ENCODE data around the gene PLK3.
"Not testable (repeated sequence)": the region's sequence is repeated elsewhere in the genome, so short reads cannot be mapped to it uniquely, and the experiment has no call there.

PLK3 gene

DNA sequence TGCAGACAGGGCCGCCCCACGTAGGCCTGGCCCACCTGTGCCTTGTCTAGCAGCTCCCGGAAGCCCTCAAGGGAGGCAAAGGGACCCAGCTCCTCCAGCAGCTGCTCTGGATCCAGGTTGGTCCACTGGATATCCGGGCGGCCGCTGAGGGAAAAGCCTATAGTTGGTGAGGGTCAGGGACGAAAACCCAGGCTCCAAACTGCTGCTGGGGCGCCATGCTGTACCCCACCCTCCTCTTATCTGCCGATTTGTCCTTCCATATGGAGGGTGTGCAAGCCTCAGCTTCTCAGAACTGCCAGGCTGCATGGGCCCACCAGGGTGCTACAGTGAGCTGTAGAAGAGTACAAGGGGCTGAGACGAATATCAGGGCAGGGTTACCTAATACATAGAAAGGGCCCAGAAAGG, 30.7 kb downstream of the PLK3 start:
- TF ChIP-seq, protein P1, sequence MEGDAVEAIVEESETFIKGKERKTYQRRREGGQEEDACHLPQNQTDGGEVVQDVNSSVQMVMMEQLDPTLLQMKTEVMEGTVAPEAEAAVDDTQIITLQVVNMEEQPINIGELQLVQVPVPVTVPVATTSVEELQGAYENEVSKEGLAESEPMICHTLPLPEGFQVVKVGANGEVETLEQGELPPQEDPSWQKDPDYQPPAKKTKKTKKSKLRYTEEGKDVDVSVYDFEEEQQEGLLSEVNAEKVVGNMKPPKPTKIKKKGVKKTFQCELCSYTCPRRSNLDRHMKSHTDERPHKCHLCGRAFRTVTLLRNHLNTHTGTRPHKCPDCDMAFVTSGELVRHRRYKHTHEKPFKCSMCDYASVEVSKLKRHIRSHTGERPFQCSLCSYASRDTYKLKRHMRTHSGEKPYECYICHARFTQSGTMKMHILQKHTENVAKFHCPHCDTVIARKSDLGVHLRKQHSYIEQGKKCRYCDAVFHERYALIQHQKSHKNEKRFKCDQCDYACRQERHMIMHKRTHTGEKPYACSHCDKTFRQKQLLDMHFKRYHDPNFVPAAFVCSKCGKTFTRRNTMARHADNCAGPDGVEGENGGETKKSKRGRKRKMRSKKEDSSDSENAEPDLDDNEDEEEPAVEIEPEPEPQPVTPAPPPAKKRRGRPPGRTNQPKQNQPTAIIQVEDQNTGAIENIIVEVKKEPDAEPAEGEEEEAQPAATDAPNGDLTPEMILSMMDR (IDR thresholded peaks at IDR 0.05; ENCODE audit: insufficient read depth, low read length, poor library complexity, severe bottlenecking): peak; percentile 5
- Histone ChIP-seq H3K36me3 (ENCODE audit: control insufficient read depth, insufficient read depth, low read length) (no peaks in the 10 kb centered on the region), H3K27me3 (replicated peaks; ENCODE audit: control insufficient read depth, insufficient read depth, low read length) (no peaks in the 10 kb centered on the region), H3K4me3 (replicated peaks; ENCODE audit: low read depth, low read length) (no peak overlapping the region)
- DNase-seq (ENCODE audit: extremely low read depth, insufficient read length): no peak

DNA sequence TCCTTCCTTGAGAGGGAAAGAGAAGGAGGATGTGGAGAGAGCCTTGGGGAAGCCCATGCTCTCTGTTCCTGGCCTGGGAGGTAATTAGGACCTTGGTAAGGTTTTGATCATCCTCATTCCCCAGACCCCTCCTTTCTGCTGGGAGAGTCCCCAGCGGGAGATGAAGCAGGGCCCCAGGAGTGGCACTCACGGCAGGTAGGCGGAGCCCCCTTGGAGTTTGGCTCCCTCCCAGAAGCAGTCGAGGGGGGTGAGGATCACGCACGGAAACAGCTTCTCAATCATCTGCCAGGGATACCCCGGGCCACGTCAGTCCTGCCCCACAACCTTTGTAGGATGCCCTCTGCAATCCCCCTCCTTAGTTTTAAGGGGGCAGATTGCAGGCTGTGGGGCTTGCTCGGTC, 31.3 kb downstream of the PLK3 start:
- no peak overlapping the region for H3K4me3 ChIP-seq (replicated peaks; ENCODE audit: low read depth, low read length)
- DNase-seq (ENCODE audit: extremely low read depth, insufficient read length): no peak
- TF ChIP-seq, protein P1 (IDR thresholded peaks at IDR 0.05; ENCODE audit: insufficient read depth, low read length, poor library complexity, severe bottlenecking): no peak
- no peaks in the 10 kb centered on the region for H3K27me3 ChIP-seq (replicated peaks; ENCODE audit: control insufficient read depth, insufficient read depth, low read length)
- no peaks in the 10 kb centered on the region for H3K36me3 ChIP-seq (ENCODE audit: control insufficient read depth, insufficient read depth, low read length)

DNA sequence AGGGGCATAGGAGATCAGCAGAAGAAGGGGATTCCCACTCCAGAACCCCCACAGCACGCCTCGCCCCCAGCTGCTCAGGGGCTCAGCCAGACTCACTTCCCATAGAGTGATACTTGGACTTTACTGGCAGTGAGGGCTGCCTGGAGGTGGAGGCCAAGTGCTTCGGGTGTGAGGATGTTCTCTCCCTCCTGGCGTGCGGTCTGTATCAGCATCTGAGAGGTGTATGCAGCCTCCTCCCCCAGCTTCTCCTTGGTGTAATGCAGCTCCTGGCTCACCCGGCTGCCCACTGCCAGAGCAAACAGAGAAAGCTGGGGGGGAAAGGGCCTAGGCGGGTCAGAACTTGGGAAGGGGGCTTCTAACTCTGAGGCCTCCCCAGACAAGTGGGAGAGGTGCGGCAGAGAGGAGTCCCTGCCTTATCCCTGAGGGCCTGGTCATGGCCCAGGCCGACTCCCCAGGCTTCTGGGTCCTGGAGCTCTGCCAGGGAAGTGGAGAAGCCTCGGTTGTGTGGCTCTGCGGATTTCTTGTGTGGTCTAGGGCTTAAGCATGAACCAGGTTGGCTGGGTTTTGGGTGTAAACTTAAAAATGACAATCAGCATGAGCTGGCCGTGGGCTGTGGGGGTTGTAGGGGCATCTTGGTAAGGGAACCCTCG, 32.0 kb downstream of the PLK3 start:
- no peak overlapping the region for H3K4me3 ChIP-seq (replicated peaks; ENCODE audit: low read depth, low read length)
- H3K27me3 ChIP-seq (replicated peaks; ENCODE audit: control insufficient read depth, insufficient read depth, low read length): no peaks in the 10 kb centered on the region
- DNase-seq (ENCODE audit: extremely low read depth, insufficient read length): no peak
- no peaks in the 10 kb centered on the region for H3K36me3 ChIP-seq (ENCODE audit: control insufficient read depth, insufficient read depth, low read length)
- TF ChIP-seq, protein P1 (IDR thresholded peaks at IDR 0.05; ENCODE audit: insufficient read depth, low read length, poor library complexity, severe bottlenecking): no peak

DNA sequence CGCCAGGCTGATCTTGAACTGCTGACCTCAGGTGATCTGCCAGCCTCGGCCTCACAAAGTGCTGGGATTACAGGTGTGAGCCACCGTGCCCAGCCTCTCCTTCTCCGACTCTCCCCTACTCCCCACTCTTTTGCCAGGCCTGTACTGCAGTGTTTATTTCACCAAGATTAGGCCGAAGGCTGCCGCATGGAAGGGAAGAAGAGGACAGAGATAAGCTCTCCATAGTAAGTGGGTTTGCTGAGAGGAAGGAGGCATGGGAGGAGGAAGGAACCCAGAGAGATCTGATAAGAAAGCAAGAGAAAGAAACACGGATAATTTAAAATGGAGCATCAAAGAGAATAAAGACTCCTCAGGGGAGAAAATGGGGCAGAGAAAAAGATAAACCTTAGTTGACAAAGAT, 34.2 kb downstream of the PLK3 start:
- no peaks in the 10 kb centered on the region for H3K27me3 ChIP-seq (replicated peaks; ENCODE audit: control insufficient read depth, insufficient read depth, low read length)
- no peaks in the 10 kb centered on the region for H3K36me3 ChIP-seq (ENCODE audit: control insufficient read depth, insufficient read depth, low read length)
- DNase-seq (ENCODE audit: extremely low read depth, insufficient read length): no peak
- TF ChIP-seq, protein P1 (IDR thresholded peaks at IDR 0.05; ENCODE audit: insufficient read depth, low read length, poor library complexity, severe bottlenecking): no peak
- no peak overlapping the region for H3K4me3 ChIP-seq (replicated peaks; ENCODE audit: low read depth, low read length)

DNA sequence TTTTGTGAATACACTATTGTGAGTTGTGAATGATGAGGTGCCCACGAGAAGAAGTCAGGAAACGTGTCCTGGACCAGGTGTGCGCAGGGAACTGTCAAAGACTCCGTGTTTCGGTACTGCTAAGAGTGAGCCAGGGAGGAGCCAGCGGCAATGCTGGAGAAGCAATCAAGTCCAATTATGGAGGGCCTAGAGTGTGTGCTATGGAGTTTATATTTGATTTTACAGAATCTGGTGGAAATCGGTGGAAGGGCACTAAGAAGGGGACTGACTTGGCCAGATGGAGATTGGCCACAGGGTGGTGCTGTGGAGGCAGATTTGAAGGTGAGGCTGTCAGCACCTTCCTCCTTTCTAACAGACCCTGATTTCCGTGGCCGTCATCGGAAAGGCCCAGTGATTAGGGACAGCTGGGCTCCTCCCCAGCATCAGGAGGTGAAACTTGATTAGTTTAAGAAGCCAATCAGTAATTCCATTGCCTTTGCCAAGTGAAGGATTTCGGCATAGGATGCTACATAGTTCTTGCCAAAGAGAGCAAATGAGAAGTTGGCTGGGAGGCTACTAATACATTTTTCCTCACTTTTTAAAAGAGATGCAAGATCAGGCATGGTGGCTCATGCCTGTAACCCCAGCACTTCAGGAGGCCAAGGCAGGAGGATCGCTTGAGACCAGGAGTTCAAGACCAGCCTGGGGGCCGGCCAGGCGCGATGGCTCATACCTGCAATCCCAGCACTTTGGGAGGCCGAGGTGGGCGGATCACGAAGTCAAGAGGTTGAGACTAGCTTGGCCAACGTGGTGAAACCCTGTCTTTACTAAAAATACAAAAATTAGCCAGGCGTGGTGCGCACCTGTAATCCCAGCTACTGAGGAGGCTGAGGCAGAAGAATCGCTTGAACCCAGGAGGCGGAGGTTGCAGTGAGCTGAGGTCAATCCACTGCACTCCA, 35.8 kb downstream of the PLK3 start:
- Histone ChIP-seq H3K4me3 (replicated peaks; ENCODE audit: low read depth, low read length) (no peak overlapping the region), H3K27me3 (replicated peaks; ENCODE audit: control insufficient read depth, insufficient read depth, low read length) (no peaks in the 10 kb centered on the region), H3K36me3 (ENCODE audit: control insufficient read depth, insufficient read depth, low read length) (no peaks in the 10 kb centered on the region)
- TF ChIP-seq, protein P1 (IDR thresholded peaks at IDR 0.05; ENCODE audit: insufficient read depth, low read length, poor library complexity, severe bottlenecking): peak; percentile 86
- peak; percentile 44 for DNase-seq (ENCODE audit: extremely low read depth, insufficient read length)

DNA sequence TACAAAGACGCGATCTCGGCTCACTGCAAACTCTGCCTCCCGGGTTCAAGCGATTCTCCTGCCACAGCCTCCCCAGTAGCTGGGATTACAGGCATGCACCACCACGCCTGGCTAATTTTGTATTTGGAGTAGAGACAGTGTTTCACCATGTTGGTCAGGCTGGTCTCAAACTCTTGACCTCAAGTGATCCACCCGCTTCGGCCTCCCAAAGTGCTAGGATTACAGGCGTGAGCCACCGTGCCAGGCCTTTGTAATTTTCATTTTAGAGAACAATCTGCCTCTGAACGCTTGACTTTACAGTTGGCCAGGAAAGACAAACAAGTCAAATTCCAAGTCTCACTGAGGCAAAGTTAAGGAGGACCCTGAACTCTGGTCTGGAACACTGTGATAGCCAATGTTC, 38.1 kb downstream of the PLK3 start:
- not testable (repeated sequence) for H3K27me3 ChIP-seq (replicated peaks; ENCODE audit: control insufficient read depth, insufficient read depth, low read length); DNase-seq (ENCODE audit: extremely low read depth, insufficient read length); H3K36me3 ChIP-seq (ENCODE audit: control insufficient read depth, insufficient read depth, low read length); H3K4me3 ChIP-seq (replicated peaks; ENCODE audit: low read depth, low read length)

Measured in GM06990 (cell line).